ENCODE results near the gene ALCAM. TPM values are rescaled to one million over a fixed set of nuclear protein-coding genes. Genes with fewer than 3 reads are reported as not detected.
A peak's percentile ranks its signal among the peaks of the same experiment; 100 is the strongest.

ALCAM gene
- total RNA-seq, 2 donors from 2014 or later: 32.2 to 91.2 TPM

GRCh38 chr3:105364128-105364527 is 2.6 kb upstream of the ALCAM start:
- TF ChIP-seq CTCF (IDR thresholded peaks at IDR 0.05) (no peak), POLR2A (IDR thresholded peaks at IDR 0.05) (no peak), POLR2AphosphoS5 (IDR thresholded peaks at IDR 0.05) (no peak)
- Histone ChIP-seq H3K27ac (no peak overlapping the region), H3K36me3 (no peaks in the 10 kb centered on the region), H3K4me1 (replicated peaks) (no peaks in the 10 kb centered on the region), H3K4me3 (no peak overlapping the region), H3K27me3 (replicated peaks; ENCODE audit: insufficient read depth) (no peaks in the 10 kb centered on the region), H3K9me3 (no peaks in the 10 kb centered on the region)
- 91% methylated on average over 4 of the region's 4 CpGs for WGBS
- intact Hi-C loops (cut with DNase I): no loop called here
- DNase-seq (ENCODE audit: low spot score): no peak

- no peak for DNase-seq (ENCODE audit: low spot score)
- intact Hi-C loops (cut with DNase I): no loop called here
- no peak overlapping the region for H3K4me3 ChIP-seq
- no peaks in the 10 kb centered on the region for H3K36me3 ChIP-seq
- WGBS: 32% methylated on average over 5 of the region's 5 CpGs
- H3K9me3 ChIP-seq: no peaks in the 10 kb centered on the region
- no peak overlapping the region for H3K27ac ChIP-seq
- TF ChIP-seq POLR2AphosphoS5 (IDR thresholded peaks at IDR 0.05): no peak
- TF ChIP-seq POLR2A (IDR thresholded peaks at IDR 0.05): no peak
- no peak for TF ChIP-seq CTCF (IDR thresholded peaks at IDR 0.05)
- H3K4me1 ChIP-seq (replicated peaks): no peaks in the 10 kb centered on the region
- H3K27me3 ChIP-seq (replicated peaks; ENCODE audit: insufficient read depth): no peaks in the 10 kb centered on the region
Measured at GRCh38 chr3:105365081-105365390, 1.7 kb upstream of the ALCAM start.

GRCh38 chr3:105365391-105366325 is 1.1 kb upstream of the ALCAM start:
- Histone ChIP-seq H3K36me3 (no peaks in the 10 kb centered on the region), H3K4me3 (peak overlapping the region; percentile 51 to 70), H3K9me3 (no peaks in the 10 kb centered on the region), H3K4me1 (replicated peaks) (no peaks in the 10 kb centered on the region), H3K27ac (peak overlapping the region; percentile 69 to 88), H3K27me3 (replicated peaks; ENCODE audit: insufficient read depth) (no peaks in the 10 kb centered on the region)
- intact Hi-C loops (cut with DNase I): no loop called here
- no peak for TF ChIP-seq CTCF (IDR thresholded peaks at IDR 0.05)
- TF ChIP-seq POLR2A (IDR thresholded peaks at IDR 0.05): no peak
- TF ChIP-seq POLR2AphosphoS5 (IDR thresholded peaks at IDR 0.05): no peak
- 2% methylated on average over 24 of the region's 24 CpGs for WGBS
- peak; percentile 11 for DNase-seq (ENCODE audit: low spot score)

- no peaks in the 10 kb centered on the region for H3K36me3 ChIP-seq
- intact Hi-C loops (cut with DNase I): no loop called here
- WGBS: under 1% methylated on average over 29 of the region's 29 CpGs
Measured at GRCh38 chr3:105367063-105367405, 325 bp downstream of the ALCAM start.

More at GRCh38 chr3:105367063-105367405, 325 bp downstream of the ALCAM start:
- peak; percentile 17 for DNase-seq (ENCODE audit: low spot score)
- TF ChIP-seq POLR2AphosphoS5 (IDR thresholded peaks at IDR 0.05) (no peak), CTCF (IDR thresholded peaks at IDR 0.05) (no peak), POLR2A (IDR thresholded peaks at IDR 0.05) (no peak)
- peak overlapping the region; percentile 51 to 70 for H3K4me3 ChIP-seq
- no peaks in the 10 kb centered on the region for H3K27me3 ChIP-seq (replicated peaks; ENCODE audit: insufficient read depth)
- H3K27ac ChIP-seq: peak overlapping the region; percentile 86 to 88
- no peaks in the 10 kb centered on the region for H3K4me1 ChIP-seq (replicated peaks)
- H3K9me3 ChIP-seq: no peaks in the 10 kb centered on the region
